ENCODE results near the gene ME2. TPM values are rescaled to one million over a fixed set of nuclear protein-coding genes. Genes with fewer than 3 reads are reported as not detected.
A peak's percentile ranks its signal among the peaks of the same experiment; 100 is the strongest.
"Not testable (repeated sequence)": the region's sequence is repeated elsewhere in the genome, so short reads cannot be mapped to it uniquely, and the experiment has no call there.

ME2 gene
- polyA plus RNA-seq, 2 donors = 7.3 to 12.2 TPM

DNA sequence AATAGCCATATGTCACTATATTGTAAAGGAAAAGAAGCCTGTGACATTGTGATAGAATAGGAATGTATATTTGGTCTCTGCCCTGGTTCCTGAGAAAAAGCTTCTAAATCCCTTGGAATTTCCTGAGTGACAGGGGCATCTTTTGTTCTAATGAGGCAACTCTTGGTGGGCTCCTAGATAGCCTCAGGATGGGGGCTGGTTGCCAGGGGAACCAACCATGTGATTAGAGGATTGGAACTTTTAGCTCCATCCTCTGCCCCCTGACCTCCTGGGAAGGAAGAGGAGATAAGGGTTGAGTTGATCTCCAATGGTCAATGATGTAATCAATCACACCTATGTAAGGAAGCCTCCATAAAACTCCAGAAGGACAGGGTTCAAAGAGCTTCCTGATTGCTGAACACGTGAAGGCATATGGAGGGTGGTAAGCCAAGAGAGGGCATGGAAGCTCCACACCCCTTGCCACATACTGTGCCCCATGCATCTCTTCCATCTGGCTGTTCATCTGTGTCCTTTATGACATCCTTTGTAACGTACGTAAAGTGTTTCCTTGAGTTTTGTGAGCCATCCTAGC, 2.9 kb upstream of the ME2 start:
- Histone ChIP-seq H3K27ac (ENCODE audit: low read depth in 2 of 2, low read length in 1 of 2) (no peak overlapping the region), H3K4me1 (ENCODE audit: control insufficient read depth in 2 of 2, insufficient read depth in 2 of 2, low read length in 1 of 2) (no peaks in the 10 kb centered on the region), H3K36me3 (ENCODE audit: control insufficient read depth in 2 of 2, insufficient read depth in 2 of 2, low read length in 1 of 2) (no peaks in the 10 kb centered on the region), H3K4me3 (ENCODE audit: low read depth in 1 of 2, low read length in 2 of 2) (no peak overlapping the region), H3K27me3 (ENCODE audit: control insufficient read depth in 1 of 2, insufficient read depth in 2 of 2, low read length in 2 of 2) (no peaks in the 10 kb centered on the region), H3K9me3 (ENCODE audit: control insufficient read depth in 2 of 2, insufficient read depth in 1 of 2, low read depth in 1 of 2, low read length in 1 of 2) (no peaks in the 10 kb centered on the region)
- 86 to 88% methylated on average over 3 of the region's 3 CpGs for WGBS, 2 donors

DNA sequence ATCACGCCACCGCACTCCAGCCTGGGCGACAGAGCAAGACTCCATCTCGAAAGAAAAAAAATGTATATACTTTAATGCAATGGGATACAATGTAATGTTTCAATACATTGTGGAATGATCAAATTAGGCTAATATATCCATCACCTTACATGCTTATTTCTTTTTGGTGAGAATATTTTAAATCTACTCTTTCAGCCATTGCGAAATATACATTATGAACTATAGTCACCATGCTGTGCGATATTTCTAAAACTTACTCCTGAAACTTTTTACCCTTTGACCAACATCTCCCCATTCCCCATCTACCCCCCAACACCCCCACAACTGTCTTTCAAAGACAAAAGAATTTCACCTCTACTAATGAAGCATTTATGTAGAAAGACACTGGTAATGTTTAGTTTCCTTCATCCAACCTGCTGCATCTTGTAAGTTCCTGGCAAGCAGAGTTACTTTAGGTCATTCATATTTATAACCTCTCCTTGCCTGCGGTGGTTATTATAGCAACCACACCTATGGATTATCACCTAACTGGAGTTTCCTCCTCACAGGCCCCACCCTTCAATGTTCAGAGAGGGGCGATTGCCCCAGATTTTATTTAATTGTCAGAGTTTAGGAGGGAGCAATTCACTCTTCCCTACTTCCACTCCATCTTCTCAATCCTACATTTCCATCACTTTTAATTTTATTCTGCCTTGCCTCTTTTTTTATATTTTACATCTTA, 1.2 kb upstream of the ME2 start:
- WGBS, 2 donors = 70% methylated on average over 8 of the region's 8 CpGs

DNA sequence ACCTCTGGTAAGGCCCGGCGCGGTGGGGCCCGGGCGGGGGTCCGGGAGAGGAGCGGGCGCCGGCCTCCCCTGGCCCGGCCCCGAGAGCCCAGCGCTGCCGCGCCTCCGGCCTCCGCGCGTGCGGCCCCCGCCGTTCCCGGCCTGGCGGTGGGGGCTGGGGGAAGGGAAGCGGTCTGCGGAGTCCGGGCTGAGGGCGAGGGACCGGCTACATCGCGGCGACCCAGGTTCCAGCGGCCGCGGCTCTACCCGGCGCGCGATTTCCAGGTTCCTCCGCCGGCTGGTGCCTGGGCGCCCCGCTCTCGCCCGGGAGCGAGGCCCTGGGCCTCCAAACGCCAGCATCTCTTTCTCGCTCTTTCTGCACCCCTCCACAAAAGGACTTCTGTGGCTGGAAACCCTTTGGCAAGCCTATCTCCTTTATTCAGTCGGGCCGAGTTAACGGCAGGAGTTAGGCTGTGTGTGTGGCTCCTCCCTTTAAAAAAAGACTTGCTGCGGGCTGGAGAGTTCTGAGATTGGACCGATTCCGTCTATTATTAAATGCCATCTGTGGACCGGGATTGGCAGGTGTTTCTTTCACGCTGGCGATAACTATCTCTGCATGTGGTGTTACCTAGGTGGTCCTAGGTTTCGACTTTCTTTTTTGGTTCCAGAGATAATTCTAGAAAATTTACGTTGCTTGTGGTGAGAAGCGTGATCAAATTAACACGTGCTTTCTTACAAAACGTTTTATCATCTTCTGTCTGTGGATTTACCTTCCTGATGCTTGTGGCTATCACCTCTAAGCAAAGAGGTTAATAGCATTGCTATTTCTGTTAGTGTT, 592 bp downstream of the ME2 start:
- H3K27ac ChIP-seq (ENCODE audit: low read depth in 2 of 2, low read length in 1 of 2) = peak overlapping the region; percentile 88 to 93
- no peaks in the 10 kb centered on the region for H3K4me1 ChIP-seq (ENCODE audit: control insufficient read depth in 2 of 2, insufficient read depth in 2 of 2, low read length in 1 of 2)

More for the DNA sequence above, 1.2 kb upstream of the ME2 start:
- H3K4me3 ChIP-seq (ENCODE audit: low read depth in 1 of 2, low read length in 2 of 2) = peak overlapping the region in 1 of 2 donors; percentile 80
- peak overlapping the region; percentile 47 to 99 for H3K27ac ChIP-seq (ENCODE audit: low read depth in 2 of 2, low read length in 1 of 2)
- no peaks in the 10 kb centered on the region for H3K36me3 ChIP-seq (ENCODE audit: control insufficient read depth in 2 of 2, insufficient read depth in 2 of 2, low read length in 1 of 2)
- no peaks in the 10 kb centered on the region for H3K9me3 ChIP-seq (ENCODE audit: control insufficient read depth in 2 of 2, insufficient read depth in 1 of 2, low read depth in 1 of 2, low read length in 1 of 2)
- H3K4me1 ChIP-seq (ENCODE audit: control insufficient read depth in 2 of 2, insufficient read depth in 2 of 2, low read length in 1 of 2) = no peaks in the 10 kb centered on the region
- H3K27me3 ChIP-seq (ENCODE audit: control insufficient read depth in 1 of 2, insufficient read depth in 2 of 2, low read length in 2 of 2) = no peaks in the 10 kb centered on the region

DNA sequence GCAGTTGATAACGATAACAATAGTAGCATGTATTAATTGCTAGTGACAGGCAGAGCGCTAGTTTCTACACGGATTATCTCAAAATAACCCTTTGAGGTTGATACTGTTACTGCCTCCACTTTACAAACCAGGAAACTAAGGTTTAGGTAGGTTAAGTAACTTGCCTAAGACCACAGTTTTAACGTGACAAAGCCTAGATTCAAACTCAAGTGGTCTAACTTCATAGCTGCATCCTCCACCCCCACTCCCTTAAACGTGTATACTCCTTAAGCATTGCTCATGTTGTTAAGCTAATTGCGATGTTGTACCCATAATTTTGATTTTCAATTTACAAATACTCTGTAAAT, 1.2 kb downstream of the ME2 start:
- H3K4me3 ChIP-seq (ENCODE audit: low read depth in 1 of 2, low read length in 2 of 2) = peak overlapping the region in 1 of 2 donors; percentile 80
- H3K9me3 ChIP-seq (ENCODE audit: control insufficient read depth in 2 of 2, insufficient read depth in 1 of 2, low read depth in 1 of 2, low read length in 1 of 2) = no peaks in the 10 kb centered on the region
- no peaks in the 10 kb centered on the region for H3K27me3 ChIP-seq (ENCODE audit: control insufficient read depth in 1 of 2, insufficient read depth in 2 of 2, low read length in 2 of 2)
- no peak overlapping the region for H3K27ac ChIP-seq (ENCODE audit: low read depth in 2 of 2, low read length in 1 of 2)
- H3K36me3 ChIP-seq (ENCODE audit: control insufficient read depth in 2 of 2, insufficient read depth in 2 of 2, low read length in 1 of 2) = no peaks in the 10 kb centered on the region
- H3K4me1 ChIP-seq (ENCODE audit: control insufficient read depth in 2 of 2, insufficient read depth in 2 of 2, low read length in 1 of 2) = no peaks in the 10 kb centered on the region
- 21 to 23% methylated on average over 6 of the region's 6 CpGs for WGBS, 2 donors

More for the DNA sequence above, 592 bp downstream of the ME2 start:
- H3K36me3 ChIP-seq (ENCODE audit: control insufficient read depth in 2 of 2, insufficient read depth in 2 of 2, low read length in 1 of 2) = no peaks in the 10 kb centered on the region
- H3K27me3 ChIP-seq (ENCODE audit: control insufficient read depth in 1 of 2, insufficient read depth in 2 of 2, low read length in 2 of 2) = no peaks in the 10 kb centered on the region
- H3K9me3 ChIP-seq (ENCODE audit: control insufficient read depth in 2 of 2, insufficient read depth in 1 of 2, low read depth in 1 of 2, low read length in 1 of 2) = no peaks in the 10 kb centered on the region
- peak overlapping the region; percentile 75 to 80 for H3K4me3 ChIP-seq (ENCODE audit: low read depth in 1 of 2, low read length in 2 of 2)
- WGBS, 2 donors = 0 to 1% methylated on average over 41 to 61 of the region's 61 CpGs

DNA sequence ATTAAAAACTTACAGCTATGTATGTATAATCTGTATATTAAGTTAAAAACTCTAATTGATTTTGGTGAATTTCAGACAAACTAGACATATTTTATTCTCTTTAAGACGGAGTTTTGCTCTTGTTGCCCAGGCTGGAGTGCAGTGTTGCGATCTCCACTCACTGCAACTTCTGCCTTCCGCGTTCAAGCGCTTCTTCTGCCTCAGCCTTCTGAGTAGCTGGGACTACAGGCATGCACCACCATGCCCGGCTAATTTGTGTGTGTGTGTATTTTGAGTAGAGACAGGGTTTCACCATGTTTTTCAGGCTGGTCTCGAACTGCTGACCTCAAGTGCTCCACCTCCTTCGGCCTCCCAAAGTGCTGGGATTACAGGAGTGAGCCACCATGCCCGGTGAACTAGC, 2.0 kb downstream of the ME2 start:
- not testable (repeated sequence) for H3K4me1 ChIP-seq (ENCODE audit: control insufficient read depth in 2 of 2, insufficient read depth in 2 of 2, low read length in 1 of 2); H3K4me3 ChIP-seq (ENCODE audit: low read depth in 1 of 2, low read length in 2 of 2); H3K27ac ChIP-seq (ENCODE audit: low read depth in 2 of 2, low read length in 1 of 2); H3K36me3 ChIP-seq (ENCODE audit: control insufficient read depth in 2 of 2, insufficient read depth in 2 of 2, low read length in 1 of 2); H3K9me3 ChIP-seq (ENCODE audit: control insufficient read depth in 2 of 2, insufficient read depth in 1 of 2, low read depth in 1 of 2, low read length in 1 of 2); H3K27me3 ChIP-seq (ENCODE audit: control insufficient read depth in 1 of 2, insufficient read depth in 2 of 2, low read length in 2 of 2)
- WGBS, 2 donors = 96 to 97% methylated on average over 9 of the region's 9 CpGs

DNA sequence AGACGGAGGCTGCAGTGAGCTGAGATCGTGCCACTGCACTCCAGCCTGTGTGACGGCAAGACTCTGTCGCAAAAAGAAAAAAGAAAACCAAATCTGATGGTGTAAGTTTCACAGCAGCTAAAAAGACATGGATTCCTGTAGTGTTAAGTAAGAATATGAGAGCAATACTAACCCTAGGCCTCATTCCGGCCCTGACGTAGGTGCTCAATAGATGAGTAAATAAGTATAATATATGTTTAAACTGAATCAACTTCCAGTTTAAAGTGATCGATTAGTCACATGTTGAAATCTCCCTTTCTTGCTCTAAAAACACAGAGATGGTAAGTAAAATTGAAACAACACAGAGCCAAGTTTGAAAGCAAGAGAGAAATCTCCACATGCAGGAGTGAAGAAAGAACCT, 8.0 kb downstream of the ME2 start:
- Histone ChIP-seq H3K36me3 (ENCODE audit: control insufficient read depth in 2 of 2, insufficient read depth in 2 of 2, low read length in 1 of 2) (no peaks in the 10 kb centered on the region), H3K4me1 (ENCODE audit: control insufficient read depth in 2 of 2, insufficient read depth in 2 of 2, low read length in 1 of 2) (no peaks in the 10 kb centered on the region), H3K9me3 (ENCODE audit: control insufficient read depth in 2 of 2, insufficient read depth in 1 of 2, low read depth in 1 of 2, low read length in 1 of 2) (peaks cover 0 to 2% of the 10 kb centered on the region in 2 donors), H3K4me3 (ENCODE audit: low read depth in 1 of 2, low read length in 2 of 2) (no peak overlapping the region), H3K27ac (ENCODE audit: low read depth in 2 of 2, low read length in 1 of 2) (no peak overlapping the region), H3K27me3 (ENCODE audit: control insufficient read depth in 1 of 2, insufficient read depth in 2 of 2, low read length in 2 of 2) (no peaks in the 10 kb centered on the region)
- 95 to 96% methylated on average over 7 of the region's 7 CpGs for WGBS, 2 donors

DNA sequence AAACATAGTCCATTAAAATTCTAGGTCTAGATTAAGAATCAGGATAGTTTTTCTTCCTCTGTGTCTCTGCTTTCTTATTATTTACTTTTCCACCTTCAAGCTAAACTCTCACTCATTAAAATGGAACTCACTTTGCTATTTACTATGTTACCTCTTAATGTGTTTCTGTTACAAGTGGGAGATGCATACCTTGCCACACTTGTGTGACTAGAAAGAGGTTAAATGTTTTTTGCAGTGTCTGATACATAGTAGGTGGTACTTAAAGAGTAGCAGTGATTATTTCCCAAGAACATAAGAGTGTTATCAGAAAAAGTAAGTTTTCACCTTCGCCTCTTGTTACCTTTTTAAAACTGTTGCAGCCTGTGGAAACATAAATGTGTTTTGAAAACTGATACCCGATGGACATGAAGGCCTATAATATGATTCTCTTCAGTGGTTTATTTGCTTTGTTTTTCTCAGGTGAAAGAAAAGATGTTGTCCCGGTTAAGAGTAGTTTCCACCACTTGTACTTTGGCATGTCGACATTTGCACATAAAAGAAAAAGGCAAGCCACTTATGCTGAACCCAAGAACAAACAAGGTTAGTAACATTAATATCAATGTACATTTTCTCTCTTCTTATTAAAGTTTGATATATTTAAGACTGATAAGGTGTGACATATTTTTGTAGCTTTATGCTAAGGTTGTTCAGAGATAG, 16.6 kb downstream of the ME2 start:
- no peaks in the 10 kb centered on the region for H3K27me3 ChIP-seq (ENCODE audit: control insufficient read depth in 1 of 2, insufficient read depth in 2 of 2, low read length in 2 of 2)
- WGBS, 2 donors = 81 to 87% methylated on average over 4 of the region's 4 CpGs
- no peaks in the 10 kb centered on the region for H3K4me1 ChIP-seq (ENCODE audit: control insufficient read depth in 2 of 2, insufficient read depth in 2 of 2, low read length in 1 of 2)
- peaks cover 0 to 3% of the 10 kb centered on the region in 2 donors for H3K36me3 ChIP-seq (ENCODE audit: control insufficient read depth in 2 of 2, insufficient read depth in 2 of 2, low read length in 1 of 2)
- no peak overlapping the region for H3K4me3 ChIP-seq (ENCODE audit: low read depth in 1 of 2, low read length in 2 of 2)
- H3K27ac ChIP-seq (ENCODE audit: low read depth in 2 of 2, low read length in 1 of 2) = no peak overlapping the region
- peaks cover 0 to 2% of the 10 kb centered on the region in 2 donors for H3K9me3 ChIP-seq (ENCODE audit: control insufficient read depth in 2 of 2, insufficient read depth in 1 of 2, low read depth in 1 of 2, low read length in 1 of 2)

DNA sequence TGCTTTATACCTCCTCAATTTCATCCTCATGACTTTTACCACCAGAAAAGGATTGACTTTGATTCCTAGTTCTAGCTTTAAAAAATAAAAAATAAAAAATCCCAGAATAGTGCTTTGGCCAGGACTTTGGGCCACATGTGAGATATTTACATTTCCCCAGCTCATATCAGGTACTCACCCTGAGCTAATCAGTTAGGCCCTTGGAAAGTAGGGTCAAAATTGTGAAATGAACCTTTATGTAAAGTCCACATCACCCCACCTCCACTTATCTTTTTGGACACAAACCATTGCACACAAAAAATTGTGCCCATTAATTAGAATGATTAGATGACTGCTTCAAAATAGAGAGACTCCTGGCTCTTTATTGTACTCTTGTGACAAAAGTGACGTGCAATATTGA, 17.2 kb downstream of the ME2 start:
- H3K27me3 ChIP-seq (ENCODE audit: control insufficient read depth in 1 of 2, insufficient read depth in 2 of 2, low read length in 2 of 2) = no peaks in the 10 kb centered on the region
- H3K9me3 ChIP-seq (ENCODE audit: control insufficient read depth in 2 of 2, insufficient read depth in 1 of 2, low read depth in 1 of 2, low read length in 1 of 2) = no peaks in the 10 kb centered on the region
- 70 to 83% methylated on average over 1 of the region's 1 CpG for WGBS, 2 donors
- H3K4me3 ChIP-seq (ENCODE audit: low read depth in 1 of 2, low read length in 2 of 2) = no peak overlapping the region
- peaks cover 0 to 3% of the 10 kb centered on the region in 2 donors for H3K36me3 ChIP-seq (ENCODE audit: control insufficient read depth in 2 of 2, insufficient read depth in 2 of 2, low read length in 1 of 2)
- H3K27ac ChIP-seq (ENCODE audit: low read depth in 2 of 2, low read length in 1 of 2) = no peak overlapping the region
- no peaks in the 10 kb centered on the region for H3K4me1 ChIP-seq (ENCODE audit: control insufficient read depth in 2 of 2, insufficient read depth in 2 of 2, low read length in 1 of 2)

DNA sequence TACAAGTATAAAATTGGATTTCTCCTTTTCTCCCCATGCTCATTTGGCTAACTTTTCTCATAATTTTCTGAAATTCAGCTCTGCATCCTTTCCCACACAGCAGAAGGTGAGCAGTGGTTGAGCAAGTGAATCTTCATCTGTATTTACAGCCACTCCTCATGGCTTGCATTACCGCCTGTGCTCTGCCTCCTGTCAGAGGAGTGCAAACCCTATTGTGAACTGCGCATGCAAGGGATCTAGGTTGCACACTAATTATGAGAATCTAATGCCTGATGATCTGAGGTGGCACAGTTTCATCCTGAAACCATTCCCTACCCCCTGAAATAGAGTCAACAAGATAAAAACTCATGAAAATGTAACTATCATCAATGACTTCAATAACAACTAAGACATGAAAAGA, 20.0 kb downstream of the ME2 start:
- Histone ChIP-seq H3K4me1 (ENCODE audit: control insufficient read depth in 2 of 2, insufficient read depth in 2 of 2, low read length in 1 of 2) (no peaks in the 10 kb centered on the region), H3K27ac (ENCODE audit: low read depth in 2 of 2, low read length in 1 of 2) (no peak overlapping the region), H3K4me3 (ENCODE audit: low read depth in 1 of 2, low read length in 2 of 2) (no peak overlapping the region), H3K9me3 (ENCODE audit: control insufficient read depth in 2 of 2, insufficient read depth in 1 of 2, low read depth in 1 of 2, low read length in 1 of 2) (no peaks in the 10 kb centered on the region), H3K27me3 (ENCODE audit: control insufficient read depth in 1 of 2, insufficient read depth in 2 of 2, low read length in 2 of 2) (no peaks in the 10 kb centered on the region), H3K36me3 (ENCODE audit: control insufficient read depth in 2 of 2, insufficient read depth in 2 of 2, low read length in 1 of 2) (peaks cover 0 to 3% of the 10 kb centered on the region in 2 donors)
- WGBS, 2 donors = 94 to 95% methylated on average over 2 of the region's 2 CpGs

Data from esophagus (tissue), 2 donors.